H9 (cell line): ENCODE data around the gene ARFGAP1. TPM values are rescaled to one million over a fixed set of nuclear protein-coding genes. Genes with fewer than 3 reads are reported as not detected.

Source experiments
- DNase-seq: peaks from one replicate; pipeline ENCODE4 v3.0.0-alpha.2; 2017
- H2AFZ ChIP-seq: one replicate; pipeline ENCODE4 v1.6.1; 2013; ENCODE audit warnings: mild to moderate bottlenecking, low read length, control low read depth, moderate library complexity
- H2AK5ac ChIP-seq: 2 replicates; pipeline ENCODE4 v1.6.1; 2013; ENCODE audit warnings: low read length, control low read depth, mixed read lengths; ENCODE audit not compliant: insufficient read length
- H2BK120ac ChIP-seq: one replicate; pipeline ENCODE4 v1.6.1; 2013; ENCODE audit warnings: low read depth, mild to moderate bottlenecking, low read length, control low read depth, inconsistent platforms; ENCODE audit not compliant: poor library complexity, severe bottlenecking
- H2BK12ac ChIP-seq: 2 replicates; pipeline ENCODE4 v1.6.1; 2013; ENCODE audit warnings: low read length, control low read depth, mixed read lengths, low read depth; ENCODE audit not compliant: insufficient read length
- H2BK15ac ChIP-seq: 2 replicates; pipeline ENCODE4 v1.6.1; 2013; ENCODE audit warnings: low read depth, low read length, control low read depth
- H2BK20ac ChIP-seq: one replicate; pipeline ENCODE4 v1.6.1; 2013; ENCODE audit warnings: low read depth, mild to moderate bottlenecking, low read length, control low read depth, inconsistent platforms; ENCODE audit not compliant: poor library complexity, severe bottlenecking
- H2BK5ac ChIP-seq: 2 replicates; pipeline ENCODE4 v1.6.1; 2013; ENCODE audit warnings: low read length, control low read depth, mixed read lengths; ENCODE audit not compliant: insufficient read length
- H3K14ac ChIP-seq: 2 replicates; pipeline ENCODE4 v1.6.1; 2013; ENCODE audit warnings: low read length, control low read depth; ENCODE audit not compliant: insufficient read depth
- H3K18ac ChIP-seq: 2 replicates; pipeline ENCODE4 v1.6.1; 2013; ENCODE audit warnings: low read depth, mild to moderate bottlenecking, mixed read lengths, low read length, control low read depth; ENCODE audit not compliant: insufficient read length
- H3K23ac ChIP-seq: 2 replicates; pipeline ENCODE4 v1.6.1; 2013; ENCODE audit warnings: low read length, control low read depth, mixed read lengths, low read depth; ENCODE audit not compliant: insufficient read length
- H3K23me2 ChIP-seq: 2 replicates; pipeline ENCODE4 v1.6.1; 2013; ENCODE audit warnings: low read depth, mild to moderate bottlenecking, mixed read lengths, low read length, control low read depth; ENCODE audit not compliant: insufficient read length, poor library complexity, severe bottlenecking
- H3K27ac ChIP-seq: 2 replicates; pipeline ENCODE4 v1.5.1; 2013; ENCODE audit warnings: low read length, control low read depth, mixed read lengths, low read depth; ENCODE audit not compliant: insufficient read length
- H3K27me3 ChIP-seq: 2 replicates; pipeline ENCODE4 v1.6.1; 2013; ENCODE audit warnings: low read length, control low read depth, inconsistent platforms; ENCODE audit not compliant: insufficient read depth
- H3K4ac ChIP-seq: 2 replicates; pipeline ENCODE4 v1.6.1; 2013; ENCODE audit warnings: low read depth, mild to moderate bottlenecking, control low read depth, inconsistent platforms, low read length, moderate library complexity
- H3K4me1 ChIP-seq: 2 replicates; pipeline ENCODE4 v1.6.1; 2013; ENCODE audit warnings: low read length, control low read depth, inconsistent platforms; ENCODE audit not compliant: insufficient read depth
- H3K4me2 ChIP-seq: 2 replicates; pipeline ENCODE4 v1.6.1; 2013; ENCODE audit warnings: low read length, control low read depth, mixed read lengths; ENCODE audit not compliant: insufficient read length, insufficient read depth
- H3K56ac ChIP-seq: 2 replicates; pipeline ENCODE4 v1.6.1; 2013; ENCODE audit warnings: low read depth, mild to moderate bottlenecking, mixed read lengths, low read length, control low read depth; ENCODE audit not compliant: insufficient read length
- H3K79me1 ChIP-seq: 2 replicates; pipeline ENCODE4 v1.6.1; 2013; ENCODE audit warnings: low read depth, mild to moderate bottlenecking, moderate library complexity, low read length, control low read depth, inconsistent platforms; ENCODE audit not compliant: insufficient read depth, poor library complexity, severe bottlenecking
- H3K79me2 ChIP-seq: 2 replicates; pipeline ENCODE4 v1.6.1; 2013; ENCODE audit warnings: low read length, control low read depth, inconsistent platforms; ENCODE audit not compliant: insufficient read depth
- H3K9ac ChIP-seq: 2 replicates; pipeline ENCODE4 v1.6.1; 2013; ENCODE audit warnings: low read length, control low read depth, mixed read lengths; ENCODE audit not compliant: insufficient read length; ENCODE audit errors: extremely low read depth
- H3K9me3 ChIP-seq: one replicate; pipeline ENCODE4 v1.6.1; 2013; ENCODE audit warnings: low read depth, low read length, inconsistent platforms; ENCODE audit not compliant: control insufficient read depth
- H3T11ph ChIP-seq: one replicate; pipeline ENCODE4 v1.6.1; 2013; ENCODE audit warnings: mild to moderate bottlenecking, low read length, control low read depth, inconsistent platforms
- H4K20me1 ChIP-seq: one replicate; pipeline ENCODE4 v1.6.1; 2013; ENCODE audit not compliant: control insufficient read depth, insufficient read length, insufficient read depth
- H4K5ac ChIP-seq: 2 replicates; pipeline ENCODE4 v1.6.1; 2013; ENCODE audit warnings: low read depth, mild to moderate bottlenecking, mixed read lengths, low read length, control low read depth; ENCODE audit not compliant: insufficient read length
- H4K8ac ChIP-seq: replicated peaks from 2 replicates; pipeline ENCODE4 v1.6.1; 2013; ENCODE audit warnings: low read length, control low read depth, mixed read lengths, low read depth; ENCODE audit not compliant: insufficient read length
- H4K91ac ChIP-seq: 2 replicates; pipeline ENCODE4 v1.6.1; 2013; ENCODE audit warnings: low read depth, mild to moderate bottlenecking, moderate library complexity, mixed read lengths, low read length, control low read depth; ENCODE audit not compliant: insufficient read length
- H3K27ac Mint-ChIP-seq, 3 experiments: 2 replicates in 2 of 3; 3 replicates in 1 of 3; pipeline ENCODE4 v1.8.0; 2020 to 2021; ENCODE audit warnings: mixed read lengths in 3 of 3, mild to moderate bottlenecking in 1 of 3, moderate library complexity in 1 of 3
- H3K27me3 Mint-ChIP-seq: 2 replicates; pipeline ENCODE4 v1.8.0; 2021; ENCODE audit warnings: low read depth, mild to moderate bottlenecking, moderate library complexity, mixed read lengths
- H3K36me3 Mint-ChIP-seq, 3 experiments: 2 replicates in 2 of 3; 3 replicates in 1 of 3; pipeline ENCODE4 v1.8.0; 2020 to 2021; ENCODE audit warnings: low read depth in 3 of 3, mixed read lengths in 3 of 3; ENCODE audit not compliant: insufficient read depth in 1 of 3
- H3K4me1 Mint-ChIP-seq, 2 experiments: 2 replicates each; pipeline ENCODE4 v1.8.0; 2020; ENCODE audit warnings: mixed read lengths in 2 of 2
- H3K4me3 Mint-ChIP-seq, 2 experiments: 2 replicates in 1 of 2; 3 replicates in 1 of 2; pipeline ENCODE4 v1.8.0; 2020 to 2021; ENCODE audit warnings: mild to moderate bottlenecking in 2 of 2, mixed read lengths in 2 of 2, moderate library complexity in 1 of 2
- H3K9me3 Mint-ChIP-seq, 2 experiments: 2 replicates in 1 of 2; 3 replicates in 1 of 2; pipeline ENCODE4 v1.8.0; 2020; ENCODE audit warnings: mild to moderate bottlenecking in 2 of 2, mixed read lengths in 2 of 2, moderate library complexity in 1 of 2
- WGBS: extraction: QIAGEN DNeasy Blood & Tissue Kit; methylation state at CpG from one replicate; pipeline ENCODE4 v1.1.7; 2013; ENCODE audit warnings: missing lambda C conversion rate, low lambda C conversion rate, mixed read lengths; ENCODE audit not compliant: insufficient read length; ENCODE audit errors: extremely low coverage; 5-methylcytosine and 5-hydroxymethylcytosine counted together
- total RNA-seq: library from RNA; stranded (reverse); gene quantifications from 2 replicates; pipeline ENCODE4 v1.2.1, GENCODE V29; 2021
- TF ChIP-seq, protein P1 (sequence below): fragments of 200-600 bp; sonication (generic); conservative IDR thresholded peaks from 3 replicates; pipeline ENCODE4 v1.8.0; 2021; ENCODE audit warnings: antibody characterized with exemption, mild to moderate bottlenecking

Gene ARFGAP1
- total RNA-seq, 1 experiment from 2014 or later: 114 TPM

DNA sequence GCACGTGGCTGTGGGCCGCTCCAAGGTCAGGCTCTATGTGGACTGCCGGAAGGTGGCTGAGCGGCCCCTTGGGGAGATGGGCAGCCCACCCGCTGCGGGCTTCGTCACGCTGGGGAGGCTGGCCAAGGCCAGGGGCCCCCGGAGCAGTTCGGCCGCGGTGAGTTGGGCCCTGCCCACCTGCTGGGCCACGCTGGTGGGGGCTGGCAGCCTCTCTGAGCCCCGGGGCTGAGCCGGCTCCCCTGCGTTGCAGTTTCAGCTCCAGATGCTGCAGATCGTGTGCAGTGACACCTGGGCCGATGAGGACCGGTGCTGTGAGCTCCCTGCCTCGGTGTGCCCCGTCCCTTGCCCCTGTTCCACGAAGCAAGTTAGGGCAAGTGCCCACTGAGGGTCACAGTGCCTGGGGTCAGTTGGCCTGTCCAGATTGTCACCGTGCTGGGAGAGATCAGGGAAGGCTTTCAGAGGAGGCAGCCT lies 47.5 kb downstream of the ARFGAP1 start:
- Histone ChIP-seq H3K79me2 (no peaks in the 10 kb centered on the region), H3K14ac (no peak overlapping the region), H3K79me1 (no peaks in the 10 kb centered on the region), H2BK5ac (no peak overlapping the region), H4K8ac (no peak overlapping the region), H2BK120ac (no peak overlapping the region), H2BK12ac (no peak overlapping the region), H3K9me3 (no peaks in the 10 kb centered on the region), H2AFZ (no peak overlapping the region), H2BK20ac (no peak overlapping the region), H3K9ac (no peak overlapping the region), H3K4me1 (no peaks in the 10 kb centered on the region), H4K20me1 (no peaks in the 10 kb centered on the region), H3K27me3 (no peaks in the 10 kb centered on the region), H3K27ac (no peak overlapping the region), H3T11ph (no peak overlapping the region), H2BK15ac (no peak overlapping the region), H4K91ac (no peak overlapping the region), H4K5ac (no peak overlapping the region), H3K18ac (no peak overlapping the region), H3K56ac (no peak overlapping the region), H3K23ac (no peak overlapping the region), H2AK5ac (no peak overlapping the region), H3K4ac (no peak overlapping the region), H3K4me2 (no peak overlapping the region), H3K23me2 (no peaks in the 10 kb centered on the region)
- TF ChIP-seq, protein P1, sequence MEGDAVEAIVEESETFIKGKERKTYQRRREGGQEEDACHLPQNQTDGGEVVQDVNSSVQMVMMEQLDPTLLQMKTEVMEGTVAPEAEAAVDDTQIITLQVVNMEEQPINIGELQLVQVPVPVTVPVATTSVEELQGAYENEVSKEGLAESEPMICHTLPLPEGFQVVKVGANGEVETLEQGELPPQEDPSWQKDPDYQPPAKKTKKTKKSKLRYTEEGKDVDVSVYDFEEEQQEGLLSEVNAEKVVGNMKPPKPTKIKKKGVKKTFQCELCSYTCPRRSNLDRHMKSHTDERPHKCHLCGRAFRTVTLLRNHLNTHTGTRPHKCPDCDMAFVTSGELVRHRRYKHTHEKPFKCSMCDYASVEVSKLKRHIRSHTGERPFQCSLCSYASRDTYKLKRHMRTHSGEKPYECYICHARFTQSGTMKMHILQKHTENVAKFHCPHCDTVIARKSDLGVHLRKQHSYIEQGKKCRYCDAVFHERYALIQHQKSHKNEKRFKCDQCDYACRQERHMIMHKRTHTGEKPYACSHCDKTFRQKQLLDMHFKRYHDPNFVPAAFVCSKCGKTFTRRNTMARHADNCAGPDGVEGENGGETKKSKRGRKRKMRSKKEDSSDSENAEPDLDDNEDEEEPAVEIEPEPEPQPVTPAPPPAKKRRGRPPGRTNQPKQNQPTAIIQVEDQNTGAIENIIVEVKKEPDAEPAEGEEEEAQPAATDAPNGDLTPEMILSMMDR: no peak
- Mint-ChIP-seq H3K4me3 (no peak overlapping the region), H3K27ac (no peak overlapping the region), H3K27me3 (peaks cover 6% of the 10 kb centered on the region), H3K36me3 (no peaks in the 10 kb centered on the region), H3K4me1 (peaks cover 0 to 10% of the 10 kb centered on the region in 2 experiments; a peak in 2 of 4 replicates), H3K9me3 (no peaks in the 10 kb centered on the region)
- no CpG with 5 or more reads among the region's 23 CpGs for WGBS
- DNase-seq: no peak
